Measurements from ENCODE around the gene RBMY1F. TPM values are rescaled to one million over a fixed set of nuclear protein-coding genes. Genes with fewer than 3 reads are reported as not detected.
"Not testable (repeated sequence)": the region's sequence is repeated elsewhere in the genome, so short reads cannot be mapped to it uniquely, and the experiment has no call there.

RBMY1F gene
- total RNA-seq (2021; ENCODE audit: unreplicated experiment) (not detected), Bru-seq, nascent RNA (not detected), BruChase-seq, experiment 1, labeled RNA remaining after a 2-hour chase (not detected), BruChase-seq, experiment 2, labeled RNA remaining after a 6-hour chase (not detected)
- polyA plus RNA-seq (2012; ENCODE audit: insufficient read length), result not detected
- long read RNA-seq, result 0 reads

GRCh38 chrY:22182823-22183222 lies at the start of gene RBMY1F:
Gene RBMY1F, minus strand, starts transcription at chrY:22182923. Its CDS starts 1,954 bp downstream, at chrY:22180969.
- ATAC-seq; in situ Hi-C loops (cut with HindIII; ENCODE audit: low pct_unique_long_range_greater_than_20kb, low sequenced_read_pairs); intact Hi-C loops (cut with micrococcal nuclease; ENCODE audit: unreplicated experiment); H3K4me1 ChIP-seq (ENCODE audit: control insufficient read depth, insufficient read depth, low read length); H3K4me3 ChIP-seq (ENCODE audit: low read depth in 2 of 2, low read length in 2 of 2); BruUV-seq (replicated peaks); H3K27me3 ChIP-seq (ENCODE audit: control insufficient read depth, insufficient read depth, low read length); CTCF ChIA-PET; H3K9me3 ChIP-seq (ENCODE audit: control insufficient read depth, insufficient read depth, low read depth, low read length); H3K27ac ChIP-seq (ENCODE audit: low read length); DNase-seq (ENCODE audit: low read depth, low spot score); POLR2A ChIA-PET; H3K36me3 ChIP-seq (ENCODE audit: control insufficient read depth, insufficient read depth, low read length): not testable (repeated sequence)

GRCh38 chrY:22151144-22151543 lies 31.6 kb downstream of the RBMY1F start:
- DNase-seq (ENCODE audit: low read depth, low spot score); CTCF ChIA-PET; H3K9me3 ChIP-seq (ENCODE audit: control insufficient read depth, insufficient read depth, low read depth, low read length); POLR2A ChIA-PET; H3K4me3 ChIP-seq (ENCODE audit: low read depth in 2 of 2, low read length in 2 of 2); in situ Hi-C loops (cut with HindIII; ENCODE audit: low pct_unique_long_range_greater_than_20kb, low sequenced_read_pairs); intact Hi-C loops (cut with micrococcal nuclease; ENCODE audit: unreplicated experiment); H3K4me1 ChIP-seq (ENCODE audit: control insufficient read depth, insufficient read depth, low read length); H3K27me3 ChIP-seq (ENCODE audit: control insufficient read depth, insufficient read depth, low read length); BruUV-seq (replicated peaks); H3K27ac ChIP-seq (ENCODE audit: low read length); H3K36me3 ChIP-seq (ENCODE audit: control insufficient read depth, insufficient read depth, low read length); ATAC-seq: not testable (repeated sequence)

GRCh38 chrY:22141011-22141695 lies 41.6 kb downstream of the RBMY1F start:
- H3K9me3 ChIP-seq (ENCODE audit: control insufficient read depth, insufficient read depth, low read depth, low read length); H3K27me3 ChIP-seq (ENCODE audit: control insufficient read depth, insufficient read depth, low read length); ATAC-seq; H3K4me1 ChIP-seq (ENCODE audit: control insufficient read depth, insufficient read depth, low read length); H3K4me3 ChIP-seq (ENCODE audit: low read depth in 2 of 2, low read length in 2 of 2); in situ Hi-C loops (cut with HindIII; ENCODE audit: low pct_unique_long_range_greater_than_20kb, low sequenced_read_pairs); intact Hi-C loops (cut with micrococcal nuclease; ENCODE audit: unreplicated experiment); DNase-seq (ENCODE audit: low read depth, low spot score); BruUV-seq (replicated peaks); H3K36me3 ChIP-seq (ENCODE audit: control insufficient read depth, insufficient read depth, low read length); CTCF ChIA-PET; POLR2A ChIA-PET; H3K27ac ChIP-seq (ENCODE audit: low read length): not testable (repeated sequence)

GRCh38 chrY:22134719-22135118 lies 48.0 kb downstream of the RBMY1F start:
- H3K9me3 ChIP-seq (ENCODE audit: control insufficient read depth, insufficient read depth, low read depth, low read length); H3K27ac ChIP-seq (ENCODE audit: low read length); H3K4me1 ChIP-seq (ENCODE audit: control insufficient read depth, insufficient read depth, low read length); in situ Hi-C loops (cut with HindIII; ENCODE audit: low pct_unique_long_range_greater_than_20kb, low sequenced_read_pairs); intact Hi-C loops (cut with micrococcal nuclease; ENCODE audit: unreplicated experiment); POLR2A ChIA-PET; H3K27me3 ChIP-seq (ENCODE audit: control insufficient read depth, insufficient read depth, low read length); H3K4me3 ChIP-seq (ENCODE audit: low read depth in 2 of 2, low read length in 2 of 2); BruUV-seq (replicated peaks); DNase-seq (ENCODE audit: low read depth, low spot score); CTCF ChIA-PET; H3K36me3 ChIP-seq (ENCODE audit: control insufficient read depth, insufficient read depth, low read length); ATAC-seq: not testable (repeated sequence)

GRCh38 chrY:22130494-22130893 lies 52.2 kb downstream of the RBMY1F start:
- ATAC-seq; POLR2A ChIA-PET; H3K36me3 ChIP-seq (ENCODE audit: control insufficient read depth, insufficient read depth, low read length): not testable (repeated sequence)

More at GRCh38 chrY:22130494-22130893, 52.2 kb downstream of the RBMY1F start:
- in situ Hi-C loops (cut with HindIII; ENCODE audit: low pct_unique_long_range_greater_than_20kb, low sequenced_read_pairs); H3K4me3 ChIP-seq (ENCODE audit: low read depth in 2 of 2, low read length in 2 of 2); H3K27ac ChIP-seq (ENCODE audit: low read length); intact Hi-C loops (cut with micrococcal nuclease; ENCODE audit: unreplicated experiment); H3K27me3 ChIP-seq (ENCODE audit: control insufficient read depth, insufficient read depth, low read length); H3K4me1 ChIP-seq (ENCODE audit: control insufficient read depth, insufficient read depth, low read length); H3K9me3 ChIP-seq (ENCODE audit: control insufficient read depth, insufficient read depth, low read depth, low read length); CTCF ChIA-PET; BruUV-seq (replicated peaks); DNase-seq (ENCODE audit: low read depth, low spot score): not testable (repeated sequence)

Other genes starting within 250 kb of the RBMY1F start
- not detected for gene RBMY1J, start 220.5 kb upstream of the RBMY1F start, total RNA-seq (2021; ENCODE audit: unreplicated experiment)